ENCODE data around the gene TMEM204.

TMEM204 gene

DNA sequence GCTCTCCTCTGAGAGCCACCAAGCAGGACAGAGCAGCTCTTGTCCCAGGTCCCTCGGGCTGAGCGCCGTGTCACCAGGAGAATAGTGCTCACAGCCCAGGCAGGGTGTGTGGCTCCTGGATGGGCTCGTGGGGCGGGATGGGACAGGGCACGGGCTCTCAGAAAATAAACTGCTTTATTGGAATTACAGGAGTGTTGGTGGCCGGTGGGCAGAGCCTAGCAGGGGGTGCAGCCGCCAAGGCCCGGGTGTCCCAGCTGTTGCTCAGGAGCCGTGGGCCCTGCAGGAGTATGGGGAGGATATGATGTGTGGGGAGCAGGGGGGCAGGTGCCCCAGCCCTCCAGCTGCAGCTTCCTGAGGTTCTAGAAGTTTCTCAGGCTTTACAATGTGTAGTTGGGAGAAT lies 23.2 kb upstream of the TMEM204 start:
- FAIRE-seq (no peak), DNase-seq (ENCODE audit: insufficient read length) (no peak)
- TF ChIP-seq POLR2A (IDR thresholded peaks at IDR 0.05; ENCODE audit: low read depth, low read length) (no peak), TAF1 (IDR thresholded peaks at IDR 0.05; ENCODE audit: borderline replicate concordance, low read depth, low read length) (no peak), POLR2AphosphoS5 (IDR thresholded peaks at IDR 0.05; ENCODE audit: low read depth, low read length) (no peak; the same call in 1 of the 2 replicates)

DNA sequence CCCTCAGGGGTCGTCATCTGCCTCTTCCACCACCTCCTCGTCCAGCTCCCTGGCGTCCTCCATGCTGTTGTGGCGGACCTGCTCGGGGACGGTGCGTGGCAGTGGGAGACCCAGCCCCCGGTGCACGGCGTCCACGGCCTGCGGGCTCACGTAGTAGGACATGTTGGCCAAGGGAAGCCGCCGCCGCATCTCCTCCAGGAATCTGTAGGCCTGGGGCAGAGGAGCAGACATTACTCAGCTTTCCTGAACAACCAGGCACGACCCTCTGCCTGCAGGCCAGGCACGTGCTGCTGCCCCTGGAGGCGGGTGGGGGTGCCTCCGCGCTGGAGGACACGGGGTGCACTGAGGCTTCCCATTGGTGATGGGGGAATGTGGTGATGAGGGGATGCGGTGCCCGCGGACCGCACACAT lies 22.5 kb upstream of the TMEM204 start:
- TF ChIP-seq POLR2A (IDR thresholded peaks at IDR 0.05; ENCODE audit: low read depth, low read length) (no peak), TAF1 (IDR thresholded peaks at IDR 0.05; ENCODE audit: borderline replicate concordance, low read depth, low read length) (no peak), POLR2AphosphoS5 (IDR thresholded peaks at IDR 0.05; ENCODE audit: low read depth, low read length) (no peak)
- FAIRE-seq (no peak), DNase-seq (ENCODE audit: insufficient read length) (no peak)

DNA sequence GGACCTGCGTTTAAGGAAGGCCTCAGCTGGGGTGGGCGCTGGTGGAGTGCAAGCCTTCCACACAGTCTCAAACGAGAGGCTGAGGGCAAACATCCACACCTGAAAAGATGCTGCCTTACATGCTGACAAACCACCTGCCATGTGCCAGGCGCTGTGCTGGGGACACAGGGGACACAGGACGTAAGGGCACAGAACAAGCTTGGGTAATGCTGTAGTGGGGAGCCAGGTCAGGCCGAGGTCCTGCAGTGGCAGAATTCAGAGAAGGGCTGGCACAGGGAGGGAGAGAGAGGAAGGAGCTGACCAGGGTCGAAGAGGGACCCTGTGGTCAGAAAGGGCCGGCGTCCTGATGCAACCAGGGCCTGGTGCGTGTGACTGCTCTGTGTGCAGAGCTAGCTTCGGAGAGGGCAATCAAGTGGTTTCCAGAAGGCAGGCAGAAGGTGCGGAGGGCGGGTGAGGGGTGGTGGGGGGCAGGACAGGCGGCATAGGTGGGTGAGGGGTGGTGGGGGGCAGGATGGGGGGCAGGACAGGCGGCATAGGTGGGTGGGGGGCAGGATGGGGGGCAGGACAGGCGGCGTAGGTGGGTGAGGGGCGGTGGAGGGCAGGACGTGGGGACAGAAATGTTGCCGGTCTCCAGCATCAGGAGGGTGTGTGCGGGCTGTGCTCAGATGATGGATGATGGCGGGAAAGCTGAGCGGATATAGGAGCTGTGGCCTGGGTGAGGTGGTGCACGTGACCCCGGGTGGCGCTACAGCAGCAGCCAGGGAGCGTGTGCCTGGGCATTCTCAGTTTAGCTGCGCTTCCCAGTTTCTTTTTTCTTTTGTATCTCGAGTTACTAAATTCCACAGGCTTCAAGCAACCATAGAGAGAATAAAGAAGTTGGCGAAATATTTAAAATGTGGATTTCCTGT lies 21.6 kb upstream of the TMEM204 start:
- TF ChIP-seq POLR2AphosphoS5 (IDR thresholded peaks at IDR 0.05; ENCODE audit: low read depth, low read length) (peak; percentile 58; the same call in 1 of the 2 replicates), TAF1 (IDR thresholded peaks at IDR 0.05; ENCODE audit: borderline replicate concordance, low read depth, low read length) (no peak)
- FAIRE-seq (no peak), DNase-seq (ENCODE audit: insufficient read length) (no peak)

DNA sequence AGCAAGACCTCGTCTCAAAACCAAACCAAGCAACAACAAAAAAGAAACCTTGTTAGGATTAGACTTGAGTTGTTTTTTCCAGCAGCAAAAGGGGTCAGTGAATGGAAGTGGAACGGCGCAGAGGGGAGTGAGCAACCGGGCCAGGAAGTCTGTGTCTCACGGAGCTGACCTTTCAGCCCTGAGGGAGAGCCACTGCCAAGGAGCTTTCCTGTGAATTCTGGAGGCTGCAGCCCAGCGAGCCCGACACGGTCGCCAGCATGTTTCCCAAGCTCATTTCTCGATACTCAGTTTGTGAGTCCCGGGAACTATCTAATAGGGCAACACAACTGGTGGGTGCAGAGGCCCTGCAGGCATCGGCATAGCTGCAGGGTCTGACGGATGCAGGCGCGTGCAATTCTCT lies 20.7 kb upstream of the TMEM204 start:
- no peak for DNase-seq (ENCODE audit: insufficient read length)
- FAIRE-seq = no peak
- TF ChIP-seq POLR2AphosphoS5 (IDR thresholded peaks at IDR 0.05; ENCODE audit: low read depth, low read length) (no peak), TAF1 (IDR thresholded peaks at IDR 0.05; ENCODE audit: borderline replicate concordance, low read depth, low read length) (no peak), POLR2A (IDR thresholded peaks at IDR 0.05; ENCODE audit: low read depth, low read length) (no peak)

DNA sequence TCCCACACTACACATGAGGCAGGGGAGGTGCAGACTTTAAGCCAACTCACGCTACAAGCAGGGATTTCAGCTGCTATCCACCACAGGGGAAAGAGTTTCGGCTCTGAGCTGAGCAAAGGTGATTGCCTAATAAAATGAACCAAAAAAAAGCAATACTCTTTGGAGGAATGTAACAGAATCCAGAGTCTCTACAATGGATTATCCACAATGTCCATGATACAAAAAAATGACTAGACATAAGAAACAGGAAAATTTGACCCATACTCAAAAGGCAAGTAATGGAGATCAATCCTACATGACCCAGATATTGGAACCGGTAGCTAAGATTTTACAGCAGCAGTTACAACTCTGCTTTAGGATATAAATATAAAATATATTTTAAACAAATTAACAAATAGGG lies 19.0 kb upstream of the TMEM204 start:
- TF ChIP-seq POLR2AphosphoS5 (IDR thresholded peaks at IDR 0.05; ENCODE audit: low read depth, low read length) (no peak), POLR2A (IDR thresholded peaks at IDR 0.05; ENCODE audit: low read depth, low read length) (no peak), TAF1 (IDR thresholded peaks at IDR 0.05; ENCODE audit: borderline replicate concordance, low read depth, low read length) (no peak)
- FAIRE-seq (no peak), DNase-seq (ENCODE audit: insufficient read length) (no peak)

DNA sequence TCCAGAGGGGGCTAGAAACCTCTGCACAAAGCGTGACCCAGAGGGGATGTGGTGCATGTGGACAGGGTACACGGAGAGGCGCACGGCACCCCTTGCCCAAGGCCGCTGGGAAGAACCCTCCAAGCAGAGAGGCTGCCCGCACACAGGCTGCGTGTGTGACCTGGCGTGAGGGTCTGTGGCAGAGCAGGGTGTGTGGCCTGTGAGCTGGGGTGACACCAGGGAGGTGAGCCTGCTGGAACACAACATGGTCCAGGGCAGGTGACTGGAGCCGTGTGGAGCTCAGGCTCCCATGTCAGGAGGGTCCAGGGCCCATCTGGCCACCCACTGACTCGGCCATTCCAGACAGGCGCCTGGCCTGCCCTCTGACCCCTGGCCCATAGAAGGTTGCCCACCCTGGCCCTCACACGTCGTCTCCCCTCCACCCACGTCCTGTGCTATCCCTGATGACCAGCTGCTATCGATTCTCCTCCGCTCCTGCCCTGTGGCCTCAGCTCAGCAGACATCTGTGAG lies 14.8 kb upstream of the TMEM204 start:
- DNase-seq (ENCODE audit: insufficient read length) (no peak), FAIRE-seq (no peak)
- TF ChIP-seq POLR2A (IDR thresholded peaks at IDR 0.05; ENCODE audit: low read depth, low read length) (no peak), POLR2AphosphoS5 (IDR thresholded peaks at IDR 0.05; ENCODE audit: low read depth, low read length) (no peak), TAF1 (IDR thresholded peaks at IDR 0.05; ENCODE audit: borderline replicate concordance, low read depth, low read length) (no peak)

DNA sequence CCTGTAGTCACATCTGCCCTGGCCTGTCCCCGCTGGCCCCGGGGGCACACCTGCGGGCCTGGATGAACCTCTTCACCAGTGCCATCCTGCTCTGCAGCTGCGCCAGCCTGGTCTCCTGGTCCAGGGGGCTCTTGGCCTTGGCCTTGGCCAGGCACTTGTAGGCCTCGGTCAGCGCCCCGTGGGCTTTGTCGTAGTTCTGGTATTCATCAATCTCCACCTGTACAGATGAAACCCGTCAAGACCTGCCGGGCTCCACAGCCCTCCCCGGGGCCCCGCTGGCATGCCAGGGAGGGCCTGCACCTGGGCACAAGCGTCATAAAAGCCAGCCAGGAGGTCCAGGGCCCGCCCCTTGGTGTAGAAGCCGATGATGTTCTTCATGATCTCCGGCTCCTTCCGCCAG lies 13.6 kb upstream of the TMEM204 start:
- FAIRE-seq (no peak), DNase-seq (ENCODE audit: insufficient read length) (no peak)
- TF ChIP-seq TAF1 (IDR thresholded peaks at IDR 0.05; ENCODE audit: borderline replicate concordance, low read depth, low read length) = no peak
- no peak for TF ChIP-seq POLR2A (IDR thresholded peaks at IDR 0.05; ENCODE audit: low read depth, low read length)
- TF ChIP-seq POLR2AphosphoS5 (IDR thresholded peaks at IDR 0.05; ENCODE audit: low read depth, low read length) = no peak

DNA sequence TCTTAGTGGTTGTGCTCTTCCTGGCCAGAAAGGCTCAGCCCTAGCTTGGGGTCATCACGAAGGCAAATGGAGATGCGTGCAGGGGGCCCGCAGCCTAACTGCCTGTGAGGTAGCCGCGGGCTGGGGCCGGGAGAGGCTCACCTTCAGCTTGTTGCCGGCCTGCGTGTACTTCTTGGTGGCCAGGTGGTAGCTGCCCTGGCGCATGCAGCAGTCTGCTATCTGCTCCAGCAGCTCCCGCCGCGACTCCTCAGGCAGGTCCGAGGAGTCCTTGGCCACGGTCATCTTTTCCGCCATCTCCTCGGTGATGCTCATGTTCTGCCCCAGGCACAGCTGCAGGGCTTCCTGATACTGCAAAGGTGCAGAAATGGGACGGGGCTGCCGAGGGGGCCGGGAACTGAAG lies 13.0 kb upstream of the TMEM204 start:
- DNase-seq (ENCODE audit: insufficient read length) (no peak), FAIRE-seq (no peak)
- TF ChIP-seq POLR2AphosphoS5 (IDR thresholded peaks at IDR 0.05; ENCODE audit: low read depth, low read length) (no peak), POLR2A (IDR thresholded peaks at IDR 0.05; ENCODE audit: low read depth, low read length) (no peak)

DNA sequence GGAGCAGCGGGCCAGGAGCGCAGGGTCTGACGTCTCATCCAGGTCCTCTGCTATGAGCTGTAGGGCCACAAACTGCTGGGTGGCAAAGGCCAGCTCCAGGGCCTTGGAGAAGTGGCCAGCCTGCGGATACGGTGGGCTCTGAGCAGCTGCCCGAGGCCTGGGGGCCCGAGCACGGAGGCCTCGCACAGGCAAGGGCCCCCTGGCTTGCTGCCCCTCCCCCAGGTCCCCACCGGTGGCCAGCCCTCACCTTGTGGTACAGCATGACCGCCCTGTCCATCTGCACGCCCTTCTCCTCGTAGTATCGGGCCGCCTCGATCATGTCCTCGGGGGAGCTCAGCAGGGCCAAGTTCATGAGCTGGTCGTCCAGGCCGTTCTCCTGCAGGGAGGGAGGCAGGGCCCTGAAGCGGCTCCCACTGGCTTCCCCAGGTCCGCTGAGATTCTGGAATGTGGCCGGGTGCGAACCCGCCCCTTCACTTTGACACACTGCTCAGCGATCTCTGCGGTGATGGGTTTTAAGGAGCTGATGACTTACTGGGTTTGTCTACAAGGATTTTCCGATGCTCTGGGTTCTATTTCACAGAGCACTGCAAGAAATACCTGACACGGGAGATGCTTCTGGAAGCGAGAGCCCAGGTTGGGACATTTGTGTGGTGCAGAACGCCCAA lies 9.8 kb upstream of the TMEM204 start:
- no peak for FAIRE-seq
- no peak for TF ChIP-seq POLR2AphosphoS5 (IDR thresholded peaks at IDR 0.05; ENCODE audit: low read depth, low read length)
- no peak for TF ChIP-seq TAF1 (IDR thresholded peaks at IDR 0.05; ENCODE audit: borderline replicate concordance, low read depth, low read length)
- no peak for TF ChIP-seq POLR2A (IDR thresholded peaks at IDR 0.05; ENCODE audit: low read depth, low read length)
- DNase-seq (ENCODE audit: insufficient read length) = no peak

DNA sequence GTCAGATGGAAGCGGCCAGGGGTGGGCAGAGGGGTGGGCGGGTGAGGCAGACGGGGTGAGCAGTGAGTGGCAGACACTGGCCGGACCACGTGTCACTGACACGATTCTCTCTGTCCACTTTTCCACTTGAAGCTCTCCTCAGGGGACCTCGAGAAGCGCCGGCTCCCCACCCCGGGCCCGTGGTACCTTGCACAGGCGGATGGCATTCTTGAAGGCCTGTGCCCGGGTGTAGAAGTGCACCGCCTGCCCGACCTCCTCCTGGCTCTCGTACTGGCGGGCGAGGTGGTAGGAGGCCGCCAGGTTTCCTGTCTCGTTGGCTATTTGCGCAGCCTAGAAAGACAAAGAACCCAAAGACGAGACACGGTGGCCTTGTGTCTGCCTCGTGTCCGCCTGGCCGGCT lies 9.1 kb upstream of the TMEM204 start:
- FAIRE-seq = no peak
- DNase-seq (ENCODE audit: insufficient read length) = no peak
- TF ChIP-seq TAF1 (IDR thresholded peaks at IDR 0.05; ENCODE audit: borderline replicate concordance, low read depth, low read length) (no peak), POLR2A (IDR thresholded peaks at IDR 0.05; ENCODE audit: low read depth, low read length) (no peak), POLR2AphosphoS5 (IDR thresholded peaks at IDR 0.05; ENCODE audit: low read depth, low read length) (no peak)

DNA sequence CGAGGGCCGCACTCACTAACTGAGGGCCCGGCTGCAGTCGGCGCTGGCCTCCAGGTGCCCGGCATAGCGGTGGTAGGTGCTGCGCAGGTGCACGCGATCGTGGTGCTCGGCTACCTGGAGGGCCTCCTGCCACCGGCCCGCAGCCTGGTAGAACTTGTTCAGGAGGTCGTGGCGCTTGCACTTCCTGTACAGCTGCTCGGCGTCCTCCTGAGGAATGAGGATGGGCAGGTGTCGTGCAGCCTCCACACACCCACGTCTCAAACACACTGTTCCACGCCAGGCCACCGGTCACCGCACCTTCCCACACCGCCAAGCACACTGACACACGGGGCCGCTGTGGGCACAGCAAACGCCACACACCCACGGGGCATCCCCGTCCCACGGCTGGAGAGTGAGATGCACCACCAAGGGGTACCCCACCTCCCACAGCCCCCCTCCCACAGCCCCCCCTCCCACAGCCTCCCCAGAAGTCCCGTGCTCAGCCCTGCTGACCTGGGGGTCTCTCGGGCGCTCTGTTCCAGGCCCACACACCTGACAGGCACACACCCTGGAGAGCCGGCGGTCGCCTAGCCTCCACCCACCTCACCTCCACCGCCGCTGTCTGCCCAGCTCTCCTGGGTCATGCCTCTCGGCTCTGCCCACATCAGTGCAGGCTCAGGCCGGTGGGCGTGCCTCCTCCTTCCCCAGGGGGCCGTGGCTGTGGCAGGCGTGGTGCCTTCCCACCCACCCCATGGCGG lies 7.4 kb upstream of the TMEM204 start:
- no peak for DNase-seq (ENCODE audit: insufficient read length)
- TF ChIP-seq POLR2A (IDR thresholded peaks at IDR 0.05; ENCODE audit: low read depth, low read length) (no peak), POLR2AphosphoS5 (IDR thresholded peaks at IDR 0.05; ENCODE audit: low read depth, low read length) (no peak), TAF1 (IDR thresholded peaks at IDR 0.05; ENCODE audit: borderline replicate concordance, low read depth, low read length) (no peak)
- no peak for FAIRE-seq
